ENCODE measurements around the gene P4HA2. TPM values are rescaled to one million over a fixed set of nuclear protein-coding genes. Genes with fewer than 3 reads are reported as not detected.
"Not testable (repeated sequence)": the region's sequence is repeated elsewhere in the genome, so short reads cannot be mapped to it uniquely, and the experiment has no call there.

Gene P4HA2
- total and polyA plus RNA-seq, 4 experiments from 2014 or later, result 0.14 to 0.96 (median 0.28) TPM; not detected in 1

DNA sequence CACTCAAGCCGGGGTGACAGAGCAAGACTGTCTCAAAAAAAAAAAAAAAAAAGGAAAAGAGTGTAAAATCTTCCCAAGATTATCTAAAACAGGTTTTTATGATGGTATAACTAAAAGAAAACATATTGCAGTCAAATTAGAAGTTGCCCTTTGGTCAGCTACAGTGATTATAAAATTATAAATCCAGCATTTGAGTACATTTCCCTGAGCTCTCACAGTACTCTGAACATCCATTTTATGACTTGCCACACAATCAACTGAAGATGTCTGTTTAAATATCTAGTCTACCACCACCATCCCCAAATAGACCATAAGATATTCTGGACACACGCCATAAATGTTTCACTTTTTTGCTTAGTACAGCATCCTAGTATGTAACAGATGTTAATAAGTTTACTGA, 77.1 kb downstream of the P4HA2 start:
- CTCF ChIA-PET (ENCODE audit: partially characterized antibody), result interaction anchor here (1.4 kb wide), 1 partner anchor 86 kb away, joined by 3 read pairs; no protein-coding TSS in a partner anchor

DNA sequence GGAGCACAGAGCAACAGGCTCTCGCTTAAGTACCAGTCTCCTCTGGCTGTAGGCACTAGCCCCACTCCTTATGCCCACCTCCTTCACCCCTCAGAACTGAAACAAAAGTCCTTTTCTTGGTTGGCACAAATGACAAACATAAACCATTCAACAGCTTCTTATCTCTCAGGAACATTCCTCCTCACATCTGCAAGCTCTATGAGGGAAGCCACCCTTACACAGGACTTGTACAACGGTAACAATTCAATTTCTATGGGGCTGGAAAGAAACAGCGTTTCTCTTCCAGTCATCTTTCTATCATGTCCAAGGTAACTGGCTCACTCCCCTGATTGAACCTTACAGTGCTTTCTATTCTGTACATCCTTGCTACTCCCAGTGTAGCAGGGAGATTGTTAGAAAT, 80.0 kb downstream of the P4HA2 start:
- Histone ChIP-seq H3K27ac (ENCODE audit: low read depth, low read length) (no peak overlapping the region), H3K4me1 (ENCODE audit: insufficient read depth, low read length) (no peaks in the 10 kb centered on the region), H3K27me3 (ENCODE audit: insufficient read depth, low read length) (no peaks in the 10 kb centered on the region), H3K36me3 (ENCODE audit: insufficient read depth, low read length) (no peaks in the 10 kb centered on the region), H3K4me3 (ENCODE audit: low read length in 2 of 2) (no peak overlapping the region), H3K9me3 (ENCODE audit: control insufficient read depth in 1 of 2, low read length in 2 of 2) (no peaks in the 10 kb centered on the region)
- Mint-ChIP-seq H3K4me3 (no peak overlapping the region), H3K27ac (no peak overlapping the region), H3K4me1 (no peaks in the 10 kb centered on the region), H3K27me3 (peaks cover 0 to 2% of the 10 kb centered on the region in 2 donors), H3K9me3 (peaks cover 0 to 44% (median 25%) of the 10 kb centered on the region in 8 donors), H3K36me3 (peaks cover 1 to 5% of the 10 kb centered on the region in 2 donors)
- no peak for DNase-seq
- CTCF ChIA-PET (ENCODE audit: partially characterized antibody), result interaction anchor here (0.9 to 1.0 kb wide), 2 partner anchors 11 to 84 kb away, joined by 3 to 4 read pairs; no protein-coding TSS in a partner anchor
- POLR2A ChIA-PET (ENCODE audit: partially characterized antibody), result no interaction called here
- intact Hi-C loops (cut with micrococcal nuclease), result no loop called here

More for the DNA sequence above, 77.1 kb downstream of the P4HA2 start:
- H3K36me3 ChIP-seq (ENCODE audit: insufficient read depth, low read length), result no peaks in the 10 kb centered on the region
- no peaks in the 10 kb centered on the region for H3K4me1 Mint-ChIP-seq
- no peak overlapping the region for H3K27ac ChIP-seq (ENCODE audit: low read depth, low read length)
- peaks cover 4 to 6% of the 10 kb centered on the region in 2 donors for H3K36me3 Mint-ChIP-seq
- peaks cover 0 to under 1% of the 10 kb centered on the region in 2 donors for H3K27me3 Mint-ChIP-seq
- intact Hi-C loops (cut with micrococcal nuclease), result no loop called here
- no peak overlapping the region for H3K27ac Mint-ChIP-seq
- H3K27me3 ChIP-seq (ENCODE audit: insufficient read depth, low read length), result no peaks in the 10 kb centered on the region
- H3K4me3 Mint-ChIP-seq, result no peak overlapping the region
- no peak for DNase-seq
- H3K9me3 ChIP-seq (ENCODE audit: control insufficient read depth in 1 of 2, low read length in 2 of 2), result no peaks in the 10 kb centered on the region
- H3K9me3 Mint-ChIP-seq, result peaks cover 2 to 42% (median 21%) of the 10 kb centered on the region in 8 donors
- H3K4me3 ChIP-seq (ENCODE audit: low read length in 2 of 2), result no peak overlapping the region
- POLR2A ChIA-PET (ENCODE audit: partially characterized antibody), result no interaction called here
- no peaks in the 10 kb centered on the region for H3K4me1 ChIP-seq (ENCODE audit: insufficient read depth, low read length)

DNA sequence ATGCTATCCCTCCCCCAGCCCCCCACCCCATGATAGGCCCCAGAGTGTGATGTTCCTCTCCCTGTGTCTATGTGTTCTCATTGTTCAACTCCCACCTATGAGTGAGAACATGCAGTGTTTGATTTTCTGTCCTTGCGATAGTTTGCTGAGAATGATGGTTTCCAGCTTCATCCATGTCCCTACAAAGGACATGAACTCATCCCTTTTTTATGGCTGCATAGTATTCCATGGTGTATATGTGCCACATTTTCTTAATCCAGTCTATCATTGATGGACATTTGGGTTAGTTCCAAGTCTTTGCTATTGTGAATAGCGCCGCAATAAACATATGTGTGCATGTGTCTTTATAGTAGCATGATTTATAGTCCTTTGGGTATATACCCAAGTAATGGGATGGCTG, 82.3 kb downstream of the P4HA2 start:
- H3K36me3 Mint-ChIP-seq; H3K27ac Mint-ChIP-seq; H3K9me3 ChIP-seq (ENCODE audit: control insufficient read depth in 1 of 2, low read length in 2 of 2); H3K36me3 ChIP-seq (ENCODE audit: insufficient read depth, low read length); POLR2A ChIA-PET (ENCODE audit: partially characterized antibody); intact Hi-C loops (cut with micrococcal nuclease); H3K4me1 Mint-ChIP-seq; H3K4me3 ChIP-seq (ENCODE audit: low read length in 2 of 2); H3K27me3 Mint-ChIP-seq; DNase-seq; H3K4me3 Mint-ChIP-seq; CTCF ChIA-PET (ENCODE audit: partially characterized antibody); H3K4me1 ChIP-seq (ENCODE audit: insufficient read depth, low read length); H3K27ac ChIP-seq (ENCODE audit: low read depth, low read length); H3K27me3 ChIP-seq (ENCODE audit: insufficient read depth, low read length): not testable (repeated sequence)
- H3K9me3 Mint-ChIP-seq, result peaks cover 2 to 41% (median 29%) of the 10 kb centered on the region in 8 donors

DNA sequence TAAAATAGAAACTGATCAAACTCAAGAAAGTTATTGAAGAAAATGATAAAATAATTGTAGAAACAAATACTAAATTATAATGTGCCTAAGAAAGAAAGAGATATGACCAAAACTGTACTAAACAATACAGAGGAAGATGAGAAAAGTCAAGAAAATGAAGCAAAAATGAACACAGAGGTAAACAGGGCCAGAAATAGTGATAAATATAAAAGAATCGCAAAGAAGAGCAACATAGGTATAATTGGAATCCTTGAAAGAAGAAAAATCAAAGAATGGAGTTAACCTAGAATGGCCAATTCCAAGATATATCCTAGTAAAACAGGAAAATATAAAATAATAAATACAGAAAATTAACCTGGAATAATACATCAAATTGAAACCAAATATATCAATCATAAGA, 84.5 kb downstream of the P4HA2 start:
- Mint-ChIP-seq H3K27me3 (peaks cover 3 to 6% of the 10 kb centered on the region in 2 donors), H3K9me3 (peaks cover 10 to 47% (median 35%) of the 10 kb centered on the region in 8 donors)

DNA sequence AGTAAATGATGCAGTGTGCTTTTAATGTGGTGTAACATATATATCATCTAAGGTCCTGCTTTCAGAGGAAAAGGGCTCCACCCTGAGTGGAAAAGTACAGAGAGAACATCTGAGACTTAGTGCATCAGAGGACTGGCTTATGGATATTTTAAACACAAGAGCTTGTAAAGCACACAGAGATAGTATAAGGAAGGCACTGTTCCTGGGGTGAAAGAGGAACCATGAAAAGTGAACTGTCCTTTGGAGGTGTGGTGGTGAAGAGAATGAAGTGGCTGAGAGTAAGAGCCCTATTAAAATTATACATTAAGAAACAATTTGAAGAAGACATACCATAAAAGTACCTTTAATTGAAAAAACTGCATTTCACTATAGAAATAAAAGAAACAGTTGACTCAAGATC, 85.2 kb downstream of the P4HA2 start:
- no peak overlapping the region for H3K27ac Mint-ChIP-seq
- H3K27me3 Mint-ChIP-seq, result peaks cover 3 to 6% of the 10 kb centered on the region in 2 donors
- H3K36me3 Mint-ChIP-seq, result peaks cover 6 to 8% of the 10 kb centered on the region in 2 donors
- H3K4me1 ChIP-seq (ENCODE audit: insufficient read depth, low read length), result no peaks in the 10 kb centered on the region
- no peaks in the 10 kb centered on the region for H3K4me1 Mint-ChIP-seq
- no peak overlapping the region for H3K27ac ChIP-seq (ENCODE audit: low read depth, low read length)
- no peaks in the 10 kb centered on the region for H3K36me3 ChIP-seq (ENCODE audit: insufficient read depth, low read length)
- H3K4me3 ChIP-seq (ENCODE audit: low read length in 2 of 2), result no peak overlapping the region
- no peak for DNase-seq
- H3K9me3 Mint-ChIP-seq, result peaks cover 10 to 47% (median 35%) of the 10 kb centered on the region in 8 donors
- intact Hi-C loops (cut with micrococcal nuclease), result no loop called here
- CTCF ChIA-PET (ENCODE audit: partially characterized antibody), result interaction anchor here (1.3 to 2.9 kb wide), 2 partner anchors 78 to 81 kb away, joined by 3 to 12 read pairs; partner anchors contain the start of gene IL3
- H3K4me3 Mint-ChIP-seq, result no peak overlapping the region
- H3K9me3 ChIP-seq (ENCODE audit: control insufficient read depth in 1 of 2, low read length in 2 of 2), result no peaks in the 10 kb centered on the region
- H3K27me3 ChIP-seq (ENCODE audit: insufficient read depth, low read length), result no peaks in the 10 kb centered on the region
- POLR2A ChIA-PET (ENCODE audit: partially characterized antibody), result no interaction called here

More for the DNA sequence above, 84.5 kb downstream of the P4HA2 start:
- Histone ChIP-seq H3K27me3 (ENCODE audit: insufficient read depth, low read length) (no peaks in the 10 kb centered on the region), H3K36me3 (ENCODE audit: insufficient read depth, low read length) (no peaks in the 10 kb centered on the region), H3K27ac (ENCODE audit: low read depth, low read length) (no peak overlapping the region), H3K4me1 (ENCODE audit: insufficient read depth, low read length) (no peaks in the 10 kb centered on the region), H3K9me3 (ENCODE audit: control insufficient read depth in 1 of 2, low read length in 2 of 2) (no peaks in the 10 kb centered on the region), H3K4me3 (ENCODE audit: low read length in 2 of 2) (no peak overlapping the region)
- Mint-ChIP-seq H3K27ac (no peak overlapping the region), H3K4me1 (no peaks in the 10 kb centered on the region), H3K4me3 (no peak overlapping the region), H3K36me3 (peaks cover 6 to 8% of the 10 kb centered on the region in 2 donors)
- DNase-seq, result no peak
- intact Hi-C loops (cut with micrococcal nuclease), result no loop called here
- POLR2A ChIA-PET (ENCODE audit: partially characterized antibody), result no interaction called here
- CTCF ChIA-PET (ENCODE audit: partially characterized antibody), result no interaction called here

Small RNA genes within 50 kb of the gene (microRNA-seq; reads per million reads assigned to microRNA genes)
- not detected for gene MIR6830 (ENCODE audit: borderline microRNAs expressed, borderline number of aligned reads, borderline replicate concordance)

Other genes with a start within 250 kb of the P4HA2 start
- gene ACSL6, start 216.2 kb downstream of the P4HA2 start, total RNA-seq, result 10 to 100 TPM; 50.4 to 51.7 TPM
- gene ACSL6, start 216.2 kb downstream of the P4HA2 start, polyA plus RNA-seq, result 10 to 100 TPM; 11.1 to 18.4 TPM
- gene IL3, start 167.2 kb downstream of the P4HA2 start, total RNA-seq, result not detected
- not detected for gene IL3, start 167.2 kb downstream of the P4HA2 start, polyA plus RNA-seq
- gene CSF2, start 154.1 kb downstream of the P4HA2 start, total RNA-seq, result not detected
- gene CSF2, start 154.1 kb downstream of the P4HA2 start, polyA plus RNA-seq, result under 1 TPM in 1 of 2 donors, not detected in 1; 0.77 TPM
- not detected for gene PDLIM4, start 29.8 kb upstream of the P4HA2 start, total RNA-seq
- gene PDLIM4, start 29.8 kb upstream of the P4HA2 start, polyA plus RNA-seq, result not detected
- gene SLC22A4, start 66.5 kb upstream of the P4HA2 start, total RNA-seq, result under 1 TPM in 1 of 2 experiments, not detected in 1; 0.22 TPM
- not detected for gene SLC22A4, start 66.5 kb upstream of the P4HA2 start, polyA plus RNA-seq
- gene SLC22A5, start 141.9 kb upstream of the P4HA2 start, total RNA-seq, result 1 to 10 TPM; 8.9 to 10.0 TPM
- gene SLC22A5, start 141.9 kb upstream of the P4HA2 start, polyA plus RNA-seq, result 1 to 10 TPM; 1.9 to 2.9 TPM

Data from CD4-positive, alpha-beta memory T cell (primary cell).